Panc1 (cell line): Measurements from ENCODE around the gene FRMD8.

Experiments
- CTCF ChIP-seq: fragments of 450-650 bp; IDR thresholded peaks from 2 replicates; pipeline ENCODE4 v1.5.1; 2017; ENCODE audit warnings: mild to moderate bottlenecking
- POLR2AphosphoS5 ChIP-seq: IDR thresholded peaks from 2 replicates; pipeline ENCODE4 v1.6.1; 2012; ENCODE audit warnings: mild to moderate bottlenecking, low read depth, low read length, moderate library complexity
- SIN3A ChIP-seq: IDR thresholded peaks from 2 replicates; pipeline ENCODE4 v1.6.1; 2012; ENCODE audit warnings: low read depth, mild to moderate bottlenecking, low read length, moderate library complexity, borderline replicate concordance; ENCODE audit not compliant: insufficient read depth
- TCF7L2 ChIP-seq: IDR thresholded peaks from 2 replicates; pipeline ENCODE4 v1.6.1; 2011; ENCODE audit warnings: mild to moderate bottlenecking, low read depth, low read length, inconsistent platforms
- TF ChIP-seq, protein P1 (sequence below), 2 experiments: IDR thresholded peaks; 2 replicates each; pipeline ENCODE4 v1.6.1; 2011 to 2012; ENCODE audit warnings: low read depth in 2 of 2, control low read depth in 1 of 2, low read length in 1 of 2, mild to moderate bottlenecking in 1 of 2, moderate library complexity in 1 of 2; ENCODE audit not compliant: insufficient read depth in 1 of 2

- no peak for TF ChIP-seq POLR2AphosphoS5
- no peak for TF ChIP-seq CTCF
- no peak for TF ChIP-seq SIN3A
- TF ChIP-seq, protein P1, sequence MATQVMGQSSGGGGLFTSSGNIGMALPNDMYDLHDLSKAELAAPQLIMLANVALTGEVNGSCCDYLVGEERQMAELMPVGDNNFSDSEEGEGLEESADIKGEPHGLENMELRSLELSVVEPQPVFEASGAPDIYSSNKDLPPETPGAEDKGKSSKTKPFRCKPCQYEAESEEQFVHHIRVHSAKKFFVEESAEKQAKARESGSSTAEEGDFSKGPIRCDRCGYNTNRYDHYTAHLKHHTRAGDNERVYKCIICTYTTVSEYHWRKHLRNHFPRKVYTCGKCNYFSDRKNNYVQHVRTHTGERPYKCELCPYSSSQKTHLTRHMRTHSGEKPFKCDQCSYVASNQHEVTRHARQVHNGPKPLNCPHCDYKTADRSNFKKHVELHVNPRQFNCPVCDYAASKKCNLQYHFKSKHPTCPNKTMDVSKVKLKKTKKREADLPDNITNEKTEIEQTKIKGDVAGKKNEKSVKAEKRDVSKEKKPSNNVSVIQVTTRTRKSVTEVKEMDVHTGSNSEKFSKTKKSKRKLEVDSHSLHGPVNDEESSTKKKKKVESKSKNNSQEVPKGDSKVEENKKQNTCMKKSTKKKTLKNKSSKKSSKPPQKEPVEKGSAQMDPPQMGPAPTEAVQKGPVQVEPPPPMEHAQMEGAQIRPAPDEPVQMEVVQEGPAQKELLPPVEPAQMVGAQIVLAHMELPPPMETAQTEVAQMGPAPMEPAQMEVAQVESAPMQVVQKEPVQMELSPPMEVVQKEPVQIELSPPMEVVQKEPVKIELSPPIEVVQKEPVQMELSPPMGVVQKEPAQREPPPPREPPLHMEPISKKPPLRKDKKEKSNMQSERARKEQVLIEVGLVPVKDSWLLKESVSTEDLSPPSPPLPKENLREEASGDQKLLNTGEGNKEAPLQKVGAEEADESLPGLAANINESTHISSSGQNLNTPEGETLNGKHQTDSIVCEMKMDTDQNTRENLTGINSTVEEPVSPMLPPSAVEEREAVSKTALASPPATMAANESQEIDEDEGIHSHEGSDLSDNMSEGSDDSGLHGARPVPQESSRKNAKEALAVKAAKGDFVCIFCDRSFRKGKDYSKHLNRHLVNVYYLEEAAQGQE (IDR thresholded peaks at IDR 0.05; ENCODE audit: insufficient read depth in 1 of 2, low read depth in 2 of 2, low read length in 1 of 2) = no peak
- TF ChIP-seq TCF7L2 = no peak
These were observed 13.4 kb downstream of the FRMD8 start for GRCh38 chr11:65399845-65400244.
